Hepatocyte (in vitro differentiated cells): ENCODE data around the gene RNF19B. TPM values are rescaled to one million over a fixed set of nuclear protein-coding genes. Genes with fewer than 3 reads are reported as not detected.

Source experiments
- DNase-seq: peaks from one replicate; pipeline ENCODE4 v3.0.0-alpha.2; 2016; ENCODE audit warnings: low spot score
- H2AFZ ChIP-seq: fragments of 200-600 bp; sonication (generic); 2 replicates; pipeline ENCODE4 v1.6.0; 2016; ENCODE audit warnings: antibody characterized with exemption, mild to moderate bottlenecking
- H3K27ac ChIP-seq: fragments of 200-600 bp; sonication (generic); 2 replicates; pipeline ENCODE4 v1.5.1; 2016; ENCODE audit warnings: mild to moderate bottlenecking
- H3K27me3 ChIP-seq: fragments of 200-600 bp; sonication (generic); 2 replicates; pipeline ENCODE4 v1.6.1; 2016
- H3K36me3 ChIP-seq: fragments of 200-600 bp; sonication (generic); replicated peaks from 2 replicates; pipeline ENCODE4 v1.5.1; 2016; ENCODE audit warnings: low read depth; ENCODE audit not compliant: insufficient read depth
- H3K4me1 ChIP-seq: fragments of 200-600 bp; sonication (generic); 2 replicates; pipeline ENCODE4 v1.5.1; 2016; ENCODE audit warnings: mild to moderate bottlenecking, moderate library complexity; ENCODE audit not compliant: insufficient read depth
- H3K4me2 ChIP-seq: fragments of 200-600 bp; sonication (generic); 2 replicates; pipeline ENCODE4 v1.6.0; 2016
- H3K4me3 ChIP-seq: fragments of 200-600 bp; sonication (generic); 2 replicates; pipeline ENCODE4 v1.5.1; 2016; ENCODE audit warnings: mild to moderate bottlenecking
- H3K79me2 ChIP-seq: fragments of 200-600 bp; sonication (generic); 2 replicates; pipeline ENCODE4 v1.6.0; 2017; ENCODE audit warnings: mild to moderate bottlenecking
- H3K9me2 ChIP-seq: fragments of 200-600 bp; sonication (generic); replicated peaks from 2 replicates; pipeline ENCODE4 v1.6.0; 2017; ENCODE audit warnings: mild to moderate bottlenecking; ENCODE audit not compliant: insufficient read depth
- H3K9me3 ChIP-seq: fragments of 200-600 bp; sonication (generic); 2 replicates; pipeline ENCODE4 v1.5.1; 2016; ENCODE audit warnings: low read depth, mild to moderate bottlenecking
- H4K20me1 ChIP-seq: fragments of 200-600 bp; sonication (generic); 2 replicates; pipeline ENCODE4 v1.6.0; 2016; ENCODE audit warnings: mild to moderate bottlenecking; ENCODE audit not compliant: insufficient read depth, poor library complexity, severe bottlenecking
- EZH2 ChIP-seq: fragments of 200-600 bp; sonication (generic); IDR thresholded peaks from 2 replicates; pipeline ENCODE4 v1.6.1; 2016; ENCODE audit warnings: antibody characterized with exemption, mild to moderate bottlenecking, borderline replicate concordance
- EZH2phosphoT487 ChIP-seq: fragments of 200-600 bp; sonication (generic); IDR thresholded peaks from one replicate; pipeline ENCODE4 v1.6.1; 2018; ENCODE audit warnings: antibody characterized with exemption, mild to moderate bottlenecking, low read depth, moderate library complexity; ENCODE audit not compliant: unreplicated experiment, severe bottlenecking
- WGBS: methylation state at CpG from one replicate; pipeline ENCODE4 v1.1.6; 2016; ENCODE audit warnings: low lambda C conversion rate; ENCODE audit errors: missing lambda C conversion rate; 5-methylcytosine and 5-hydroxymethylcytosine counted together
- polyA plus RNA-seq: library from polyadenylated mRNA; unstranded; fragments of >200 nt; fragmentation: Nextera tagmentation; extraction: Ambion mirVana; gene quantifications from 2 replicates; pipeline ENCODE4 v1.2.1, GENCODE V29; 2016
- total RNA-seq: library from RNA; depleted of rRNA; stranded (reverse); fragments of >200 nt; gene quantifications from 2 replicates; pipeline ENCODE4 v1.2.3, GENCODE V29; 2014
- TF ChIP-seq, protein P1 (sequence below): fragments of 200-600 bp; sonication (generic); IDR thresholded peaks from 2 replicates; pipeline ENCODE4 v1.5.1; 2016; ENCODE audit warnings: antibody characterized with exemption, mild to moderate bottlenecking; ENCODE audit not compliant: poor library complexity

Gene RNF19B
- total and polyA plus RNA-seq, 2 experiments from 2014 or later: 15.5 to 16.1 TPM

DNA sequence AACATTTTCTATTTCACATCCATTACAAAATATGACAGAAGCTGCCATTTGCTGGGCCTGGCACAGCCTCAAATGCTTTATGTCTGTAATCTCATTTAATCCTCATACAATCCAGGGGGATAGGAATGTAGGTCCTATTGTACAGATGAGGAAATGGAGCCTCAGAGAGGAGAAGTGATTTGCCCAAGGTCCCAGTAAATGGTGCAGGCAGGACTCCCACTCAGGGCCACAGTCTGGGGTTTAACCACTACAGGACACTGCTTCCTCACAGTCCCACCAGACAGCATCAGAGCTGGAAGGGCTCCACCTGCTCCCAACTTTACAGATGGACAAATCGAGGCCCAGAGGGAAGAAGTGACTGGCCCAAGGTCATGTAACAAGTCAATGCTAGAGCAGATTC is 20.6 kb upstream of the RNF19B start:
- Histone ChIP-seq H3K4me2 (no peak overlapping the region), H3K27ac (no peak overlapping the region), H3K36me3 (no peaks in the 10 kb centered on the region), H3K4me3 (no peak overlapping the region), H3K27me3 (no peaks in the 10 kb centered on the region), H2AFZ (no peak overlapping the region), H3K9me3 (no peaks in the 10 kb centered on the region), H3K4me1 (no peaks in the 10 kb centered on the region), H3K79me2 (no peaks in the 10 kb centered on the region), H3K9me2 (no peaks in the 10 kb centered on the region), H4K20me1 (no peaks in the 10 kb centered on the region)
- WGBS: 83% methylated on average over 1 of the region's 1 CpG
- no peak for TF ChIP-seq EZH2phosphoT487
- TF ChIP-seq EZH2: no peak
- TF ChIP-seq, protein P1, sequence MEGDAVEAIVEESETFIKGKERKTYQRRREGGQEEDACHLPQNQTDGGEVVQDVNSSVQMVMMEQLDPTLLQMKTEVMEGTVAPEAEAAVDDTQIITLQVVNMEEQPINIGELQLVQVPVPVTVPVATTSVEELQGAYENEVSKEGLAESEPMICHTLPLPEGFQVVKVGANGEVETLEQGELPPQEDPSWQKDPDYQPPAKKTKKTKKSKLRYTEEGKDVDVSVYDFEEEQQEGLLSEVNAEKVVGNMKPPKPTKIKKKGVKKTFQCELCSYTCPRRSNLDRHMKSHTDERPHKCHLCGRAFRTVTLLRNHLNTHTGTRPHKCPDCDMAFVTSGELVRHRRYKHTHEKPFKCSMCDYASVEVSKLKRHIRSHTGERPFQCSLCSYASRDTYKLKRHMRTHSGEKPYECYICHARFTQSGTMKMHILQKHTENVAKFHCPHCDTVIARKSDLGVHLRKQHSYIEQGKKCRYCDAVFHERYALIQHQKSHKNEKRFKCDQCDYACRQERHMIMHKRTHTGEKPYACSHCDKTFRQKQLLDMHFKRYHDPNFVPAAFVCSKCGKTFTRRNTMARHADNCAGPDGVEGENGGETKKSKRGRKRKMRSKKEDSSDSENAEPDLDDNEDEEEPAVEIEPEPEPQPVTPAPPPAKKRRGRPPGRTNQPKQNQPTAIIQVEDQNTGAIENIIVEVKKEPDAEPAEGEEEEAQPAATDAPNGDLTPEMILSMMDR: no peak
- DNase-seq: no peak

DNA sequence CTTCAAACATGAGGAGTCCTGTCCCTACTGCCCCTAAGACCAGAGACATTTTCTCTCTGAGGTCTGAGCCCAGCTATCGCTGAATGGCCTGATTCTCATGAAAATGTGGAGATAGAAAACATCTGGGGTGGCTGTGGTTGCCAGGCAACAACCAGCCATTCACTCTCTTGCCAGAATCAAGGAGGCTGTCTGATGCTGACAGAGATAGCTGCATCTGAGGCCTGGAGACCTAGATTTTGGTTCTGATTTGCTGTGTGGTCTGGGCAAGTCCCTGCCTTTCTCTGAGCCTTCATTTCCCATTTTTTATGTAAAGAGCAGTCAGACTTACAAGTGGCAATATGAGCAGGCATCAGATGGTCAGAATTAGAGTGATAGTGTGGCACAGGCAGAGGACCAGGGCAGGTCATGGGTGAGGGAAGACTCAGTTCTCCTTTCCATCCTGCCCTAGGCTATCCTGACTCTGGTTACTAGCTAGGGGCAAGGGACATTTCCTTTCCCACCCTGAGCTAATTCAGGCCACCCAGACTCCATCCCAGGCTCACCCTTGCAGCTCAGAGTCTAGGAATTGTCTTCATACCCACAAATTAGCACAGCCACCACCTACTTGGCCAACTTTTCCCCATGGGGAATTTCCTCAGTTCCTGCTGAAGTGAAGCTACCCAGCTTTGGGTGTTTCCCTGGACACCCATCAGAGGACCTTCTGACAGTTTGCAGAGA is 20.0 kb upstream of the RNF19B start:
- Histone ChIP-seq H3K4me3 (no peak overlapping the region), H3K9me2 (no peaks in the 10 kb centered on the region), H3K79me2 (no peaks in the 10 kb centered on the region), H3K9me3 (no peaks in the 10 kb centered on the region), H3K27ac (no peak overlapping the region), H3K4me2 (no peak overlapping the region), H3K4me1 (no peaks in the 10 kb centered on the region), H2AFZ (no peak overlapping the region), H3K36me3 (no peaks in the 10 kb centered on the region), H3K27me3 (no peaks in the 10 kb centered on the region), H4K20me1 (no peaks in the 10 kb centered on the region)
- TF ChIP-seq EZH2phosphoT487 (no peak), EZH2 (no peak)
- TF ChIP-seq, protein P1: no peak
- 43% methylated on average over 1 of the region's 1 CpG for WGBS
- no peak for DNase-seq

DNA sequence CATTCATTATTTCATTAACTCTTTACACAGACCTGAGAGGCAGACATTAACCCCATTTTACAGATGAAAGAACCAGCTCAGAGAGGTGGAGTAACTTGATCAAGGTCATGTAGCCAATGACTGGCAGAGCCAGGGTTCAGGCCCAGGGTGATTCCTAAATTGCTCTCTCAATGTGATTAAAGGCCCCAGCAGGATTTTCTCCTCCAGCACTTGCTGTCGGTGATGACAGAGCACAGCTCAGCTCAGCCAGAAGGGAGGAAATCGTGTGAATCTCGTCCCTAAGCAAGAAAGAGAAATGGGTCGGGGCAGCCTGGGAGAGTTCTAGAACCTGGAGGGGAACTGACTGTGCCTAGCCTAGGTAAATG is 19.5 kb upstream of the RNF19B start:
- Histone ChIP-seq H4K20me1 (no peaks in the 10 kb centered on the region), H3K4me3 (no peak overlapping the region), H3K27ac (no peak overlapping the region), H3K36me3 (no peaks in the 10 kb centered on the region), H3K4me1 (no peaks in the 10 kb centered on the region), H3K9me3 (no peaks in the 10 kb centered on the region), H3K4me2 (no peak overlapping the region), H2AFZ (no peak overlapping the region), H3K9me2 (no peaks in the 10 kb centered on the region), H3K79me2 (no peaks in the 10 kb centered on the region), H3K27me3 (no peaks in the 10 kb centered on the region)
- 51% methylated on average over 4 of the region's 4 CpGs for WGBS
- TF ChIP-seq, protein P1: no peak
- TF ChIP-seq EZH2phosphoT487: no peak
- no peak for TF ChIP-seq EZH2
- no peak for DNase-seq
